Measurements from ENCODE around the gene SWT1.
"Not testable (repeated sequence)": the region's sequence is repeated elsewhere in the genome, so short reads cannot be mapped to it uniquely, and the experiment has no call there.

The SWT1 gene

DNA sequence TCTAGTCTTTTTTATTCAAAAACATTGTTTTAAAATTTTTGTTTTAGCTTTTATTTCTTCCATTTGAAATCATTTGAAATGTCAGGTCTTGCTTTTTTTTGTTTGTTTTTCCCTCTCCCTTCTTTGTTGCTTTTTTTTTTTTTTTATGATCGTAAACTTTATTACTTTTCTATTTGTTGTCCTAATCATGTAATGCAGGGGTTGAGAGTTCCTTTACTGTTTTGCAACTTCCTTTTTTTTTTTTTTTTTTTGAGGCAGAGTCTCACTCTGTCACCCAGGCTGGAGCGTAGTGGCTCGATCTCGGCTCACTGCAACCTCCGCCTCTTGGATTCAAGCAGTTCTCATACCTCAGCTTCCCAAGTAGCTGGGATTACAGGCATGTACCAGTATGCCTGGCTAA, 135.3 kb downstream of the SWT1 start:
- DNase-seq = no peak

DNA sequence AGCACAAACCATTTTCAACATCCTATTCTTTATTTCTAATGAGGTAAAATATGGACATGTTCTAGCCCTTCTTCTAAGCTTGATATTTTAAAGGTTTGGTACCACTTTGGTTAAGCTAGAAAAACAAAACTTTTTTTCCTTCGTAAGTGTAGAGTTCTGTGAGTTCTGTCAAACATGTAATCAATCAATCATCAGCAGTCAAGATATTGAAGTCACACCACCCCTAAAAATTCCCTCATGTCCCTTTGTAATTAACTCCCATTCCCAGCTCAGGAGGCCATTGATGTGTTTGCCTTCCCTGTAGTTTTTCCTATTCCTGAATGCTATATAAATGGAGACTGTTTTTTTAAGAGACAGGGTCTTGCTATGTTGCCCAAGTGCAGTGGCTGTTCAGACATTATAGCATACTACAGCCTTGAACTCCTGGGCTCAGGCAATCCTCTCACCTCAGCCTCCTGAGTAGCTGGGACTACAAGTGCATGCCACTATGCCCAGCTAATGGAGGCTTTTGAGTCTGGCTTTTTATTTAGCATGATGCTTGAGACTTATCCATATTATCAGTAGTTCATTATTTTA, 137.1 kb downstream of the SWT1 start:
- DNase-seq = no peak

DNA sequence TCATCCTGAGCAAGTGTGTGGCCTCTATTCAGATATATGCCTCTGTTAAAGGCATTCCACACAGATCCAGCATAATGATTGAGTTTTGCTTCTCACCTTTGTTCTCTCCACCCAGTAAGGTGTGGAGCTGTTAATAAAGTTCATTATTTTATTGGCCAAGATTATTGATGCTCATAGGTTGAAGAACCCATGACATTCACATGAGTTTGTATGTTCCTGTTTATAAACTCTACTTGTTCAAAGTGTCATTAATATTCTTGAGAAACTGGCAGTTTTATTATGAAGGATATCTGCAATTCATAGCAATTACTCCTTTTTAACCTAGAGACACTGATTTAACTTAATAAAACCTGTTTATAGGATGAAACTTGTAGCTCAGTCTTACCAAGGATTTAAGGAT, 138.1 kb downstream of the SWT1 start:
- no peak for DNase-seq

DNA sequence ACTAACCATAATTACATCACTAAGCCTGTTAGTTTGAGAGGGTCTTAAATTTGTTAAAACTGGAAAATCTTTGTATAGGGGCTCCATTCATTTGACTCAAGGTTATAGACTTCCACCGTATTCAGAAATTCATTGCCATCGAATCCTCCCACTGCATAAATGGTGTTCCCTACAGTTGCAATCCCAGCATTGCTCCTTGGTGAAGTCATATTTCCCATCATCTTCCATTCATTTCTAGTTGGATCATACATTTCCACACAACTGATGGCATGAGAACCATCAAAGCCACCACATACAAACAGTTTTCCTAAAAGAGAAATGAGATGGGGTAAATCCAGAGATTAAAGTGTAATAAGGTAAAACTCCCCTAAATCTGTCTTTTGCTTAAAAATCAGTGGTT, 141.0 kb downstream of the SWT1 start:
- no peak for DNase-seq

DNA sequence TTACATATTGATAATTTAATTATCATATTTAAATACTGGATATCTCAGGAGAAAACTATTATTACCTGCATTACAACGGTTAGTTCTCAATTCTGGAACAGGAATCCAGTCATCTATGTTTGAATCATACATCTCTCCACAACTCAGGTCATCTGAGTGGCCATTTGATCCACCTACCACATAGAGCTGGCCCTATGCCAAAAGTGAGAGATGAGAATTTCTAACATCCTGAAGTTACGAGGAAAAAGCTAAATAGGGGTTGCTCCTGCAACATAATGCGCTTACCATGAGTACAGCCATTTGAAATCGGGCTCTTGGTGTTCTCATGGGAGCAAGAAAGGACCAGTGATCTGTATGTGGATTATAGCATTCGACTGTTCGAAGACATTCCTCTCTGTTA, 143.2 kb downstream of the SWT1 start:
- no peak for DNase-seq

DNA sequence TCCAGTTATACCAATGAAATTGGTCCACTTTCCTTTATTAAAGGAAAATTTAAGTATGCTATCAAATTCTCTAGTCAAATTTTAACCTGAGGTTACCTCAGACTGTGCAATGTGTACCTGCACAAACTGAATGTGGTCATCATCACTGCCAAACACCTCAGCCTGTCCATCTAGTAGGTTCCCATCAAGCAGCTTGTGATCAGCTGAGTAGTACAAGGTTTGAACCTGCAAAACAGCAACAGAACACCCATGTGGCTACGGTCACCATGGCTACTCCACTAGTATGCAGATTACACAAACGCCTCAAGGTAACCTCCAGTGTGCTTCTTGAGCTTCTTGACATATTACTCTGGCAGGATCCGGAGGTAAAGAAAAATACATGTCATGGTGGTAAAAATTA, 148.5 kb downstream of the SWT1 start:
- DNase-seq = no peak

DNA sequence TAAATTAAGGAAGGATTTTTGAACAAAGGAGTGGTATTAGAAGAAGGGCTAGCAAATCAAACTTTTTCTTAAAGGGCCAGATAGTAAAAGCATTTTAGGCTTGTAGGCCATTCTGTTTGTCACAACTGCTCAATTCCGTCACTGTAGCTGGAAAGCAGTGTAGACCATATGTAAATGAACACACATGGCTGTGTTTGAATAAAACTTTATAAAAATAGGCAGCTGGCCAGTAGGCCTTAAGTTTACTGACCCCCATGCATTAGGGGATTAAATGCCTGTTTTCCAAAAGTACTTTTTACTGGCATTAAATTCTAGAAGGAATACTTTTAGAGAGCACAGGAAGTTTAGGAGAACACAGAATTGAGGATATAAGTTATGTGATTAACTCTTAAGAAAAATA, 151.2 kb downstream of the SWT1 start:
- no peak for DNase-seq

DNA sequence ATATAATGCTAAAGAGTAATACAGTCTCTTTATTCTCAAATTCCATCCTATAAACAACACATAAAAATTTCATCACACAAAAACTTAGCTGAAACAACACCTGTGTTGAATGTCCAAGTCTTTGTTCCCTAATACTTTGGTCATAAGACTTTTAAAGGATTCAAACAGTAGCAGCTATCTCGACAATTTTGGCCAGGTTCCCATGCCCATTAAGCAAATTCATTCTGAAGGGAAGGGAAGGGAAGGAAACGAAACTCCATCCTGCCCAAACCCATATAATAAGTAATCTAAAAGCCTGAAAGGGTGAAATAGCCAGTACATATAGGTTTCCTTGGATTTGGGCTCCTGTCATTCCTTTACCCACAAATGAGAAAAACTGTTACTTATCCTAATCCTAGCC, 152.6 kb downstream of the SWT1 start:
- no peak for DNase-seq

DNA sequence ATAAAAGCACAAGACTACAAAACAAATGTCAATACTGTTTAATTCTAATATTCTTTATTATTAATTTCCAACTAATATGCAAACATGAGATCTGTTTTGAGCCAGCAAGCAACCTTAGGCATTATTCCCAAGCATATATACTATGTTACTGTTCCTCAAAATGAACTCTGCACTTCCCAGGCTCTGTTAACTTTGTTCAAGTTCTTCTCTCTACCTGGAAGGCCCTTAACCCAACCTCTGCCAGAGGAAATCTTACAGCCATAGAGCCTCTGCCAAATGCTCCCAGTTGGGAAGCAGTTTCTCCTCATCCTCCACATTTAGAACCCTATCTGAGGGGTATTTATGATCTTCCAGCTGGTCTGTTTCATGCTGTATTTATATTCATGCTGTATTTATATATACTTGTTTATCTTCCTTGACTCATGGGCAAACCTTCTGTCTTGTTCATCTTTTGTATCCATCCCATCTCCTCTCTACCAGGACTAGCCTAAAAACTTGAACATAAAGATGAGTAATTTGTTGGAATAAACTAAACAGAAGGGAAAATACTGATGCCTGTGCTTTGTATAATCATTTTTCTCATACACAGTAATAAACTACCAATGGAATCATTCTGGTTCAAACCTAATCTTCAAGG, 154.7 kb downstream of the SWT1 start:
- DNase-seq = no peak

DNA sequence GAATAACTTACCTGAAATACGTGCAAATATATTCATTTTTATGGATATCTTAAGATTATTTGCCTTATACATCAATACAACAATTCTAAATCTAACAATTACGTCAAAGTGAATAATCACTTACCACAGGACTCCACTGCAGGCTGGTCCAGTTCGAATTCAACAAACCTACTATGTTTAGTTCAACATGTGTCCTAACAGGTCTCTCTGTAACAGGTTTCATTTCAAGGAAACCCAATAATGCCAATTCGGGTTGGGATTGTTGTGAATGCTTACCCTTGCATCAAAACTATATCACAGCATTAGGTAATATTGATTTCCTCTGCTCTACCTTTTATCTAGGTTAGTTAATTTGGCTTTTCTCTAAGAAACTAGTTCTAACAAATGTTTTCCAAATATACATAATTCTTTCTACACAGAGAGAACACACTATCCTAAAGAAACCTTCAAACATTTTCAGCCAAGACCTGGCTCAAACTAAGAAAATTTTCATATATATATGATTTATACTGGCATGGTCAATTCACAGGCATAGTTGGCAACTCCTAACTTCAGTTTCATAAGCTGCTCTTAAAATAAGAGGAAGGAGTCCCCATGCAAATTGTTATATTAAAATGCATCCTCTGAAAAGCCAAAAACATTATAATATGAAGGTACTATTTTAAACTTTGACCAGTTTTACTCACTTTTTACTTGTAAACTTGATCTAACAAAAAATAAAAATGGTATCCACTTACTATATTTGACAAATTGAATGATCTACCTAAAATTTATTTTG, 155.6 kb downstream of the SWT1 start:
- DNase-seq = no peak

DNA sequence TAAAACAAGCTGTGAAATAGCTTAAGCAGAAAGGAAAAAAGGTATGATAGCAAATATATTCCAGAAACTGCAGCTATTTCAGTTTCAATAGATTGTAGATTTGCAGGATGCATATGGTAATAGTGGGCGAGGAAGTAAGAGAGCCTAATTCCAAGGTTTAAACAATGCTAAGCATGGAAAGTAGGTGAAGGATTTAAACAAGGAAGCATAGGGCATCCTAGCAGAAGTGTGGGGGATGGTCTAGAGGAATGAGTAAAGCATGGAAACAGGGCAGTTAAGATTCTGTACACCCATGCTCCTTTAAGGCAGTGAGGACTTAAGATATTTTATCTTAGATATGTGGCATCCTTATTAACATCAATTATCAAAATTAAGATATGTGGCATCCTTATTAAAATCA, 157.4 kb downstream of the SWT1 start:
- no peak for DNase-seq

DNA sequence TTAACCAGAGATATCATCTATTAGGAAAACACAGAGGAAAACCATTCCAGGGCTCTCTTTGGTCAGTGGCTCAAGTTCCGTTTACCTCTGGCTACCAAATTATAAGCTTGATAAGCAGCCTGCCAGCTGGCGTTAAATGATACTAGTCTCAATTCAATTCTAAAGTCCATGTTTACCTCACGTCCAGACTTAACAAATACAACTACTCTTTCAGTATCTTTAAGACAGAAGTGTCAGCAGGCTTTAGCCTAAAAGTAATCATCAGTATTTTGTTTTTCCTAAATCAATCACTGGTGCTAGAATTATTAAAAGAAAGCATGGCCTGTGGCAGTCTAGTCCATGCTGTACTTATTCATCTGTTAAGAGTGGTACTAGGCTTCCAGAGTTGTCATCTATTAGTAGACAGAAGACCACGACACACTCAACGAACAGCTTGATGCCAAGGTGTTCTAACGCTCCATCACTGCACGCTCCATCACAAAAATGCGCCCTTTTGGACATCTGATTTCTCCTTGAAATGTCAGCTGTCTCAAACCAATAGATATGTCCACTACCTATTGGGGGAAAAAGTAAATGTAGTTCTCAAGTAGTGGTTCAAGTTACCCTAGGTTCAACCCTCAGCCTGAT, 158.6 kb downstream of the SWT1 start:
- no peak for DNase-seq

DNA sequence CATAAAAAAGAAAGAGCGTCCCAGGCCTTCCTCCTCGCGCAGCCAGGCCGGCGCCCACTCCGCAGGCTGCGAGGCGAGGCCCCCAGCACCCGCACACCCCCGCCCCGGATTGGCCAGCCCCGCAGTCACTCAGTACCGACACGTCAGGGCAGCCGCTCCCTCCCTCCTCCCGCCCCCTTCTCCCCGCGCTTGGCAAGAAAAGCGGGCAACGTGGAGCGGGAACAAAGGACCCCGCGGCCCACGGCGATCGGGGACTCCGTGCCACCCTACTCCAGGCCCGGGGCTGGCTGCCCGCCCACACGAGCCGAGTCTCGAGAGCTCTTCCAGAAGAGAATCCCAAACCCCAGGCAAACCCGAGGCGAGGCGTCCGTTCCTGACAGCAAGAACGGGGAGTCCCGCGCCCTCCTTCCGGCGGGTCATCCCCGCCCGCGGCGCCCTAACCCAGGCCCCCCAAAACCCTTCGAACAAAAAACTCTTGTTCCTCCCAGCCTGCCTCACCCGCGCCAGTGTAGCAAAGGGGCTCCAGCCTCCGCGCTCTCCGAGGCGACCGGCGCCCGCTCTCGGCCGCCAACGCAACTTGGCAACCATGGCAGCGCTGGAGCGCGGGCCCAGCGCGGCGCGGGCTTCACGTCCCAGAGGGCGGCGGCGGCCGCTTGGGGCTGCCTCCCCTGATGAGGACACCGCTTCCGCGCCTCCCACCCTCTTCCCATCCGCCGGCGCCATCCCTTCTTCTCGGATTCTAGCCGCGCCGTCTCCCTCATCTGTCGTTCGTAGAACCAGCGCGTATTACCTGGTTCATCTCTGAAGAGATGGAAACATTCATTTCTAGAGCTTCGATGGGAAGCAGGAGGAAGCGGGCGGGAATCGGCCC, 159.4 kb downstream of the SWT1 start:
- DNase-seq = peak; percentile 69 to 89

DNA sequence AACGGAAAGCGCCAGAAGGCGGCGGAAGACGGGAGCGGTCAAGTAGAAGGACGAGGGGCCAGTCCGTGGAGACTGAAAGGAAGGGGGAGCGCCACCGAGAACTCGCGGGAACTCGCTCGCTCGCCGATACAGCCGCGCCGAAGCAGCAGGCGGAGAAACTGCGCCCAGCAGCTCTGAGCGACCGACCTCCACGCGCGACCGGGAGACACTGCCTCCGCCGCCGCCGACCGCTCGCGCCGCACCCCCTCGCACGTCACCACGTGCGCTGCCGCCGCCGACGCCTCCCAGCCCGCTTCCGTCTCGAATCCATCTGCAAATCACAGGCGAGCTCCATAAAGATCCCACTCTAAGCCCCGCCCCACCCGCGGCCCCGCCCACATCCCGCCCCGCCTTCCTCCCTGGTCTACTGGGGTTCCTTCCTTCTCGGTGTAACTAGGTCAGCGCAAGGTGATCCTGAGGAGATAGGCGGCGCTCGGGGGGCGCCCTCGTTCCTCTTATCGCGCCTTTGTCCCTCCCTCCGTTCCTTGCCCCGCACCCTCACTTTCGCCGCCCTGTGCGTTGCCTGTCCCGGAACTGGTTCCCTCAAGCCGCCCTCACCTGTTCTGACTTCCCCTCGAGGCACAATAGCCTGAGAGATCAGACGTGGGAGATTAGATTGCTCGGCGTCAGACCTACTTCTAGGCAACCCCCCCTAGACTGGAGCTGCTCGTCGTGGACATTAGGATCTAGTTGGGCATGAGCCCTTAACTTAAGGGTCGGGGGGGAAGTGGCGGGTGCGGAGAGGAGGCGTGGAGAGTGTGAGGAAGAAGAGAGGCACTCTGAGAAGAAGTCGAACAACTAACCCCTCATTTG, 160.3 kb downstream of the SWT1 start, which contains the start of gene IVNS1ABP:
TSS of gene IVNS1ABP (minus strand) at position 210 of the 852 bp plus-strand sequence. CDS start 7,750 bp downstream, outside the sequence.
- peak; percentile 82 to 90 for DNase-seq

DNA sequence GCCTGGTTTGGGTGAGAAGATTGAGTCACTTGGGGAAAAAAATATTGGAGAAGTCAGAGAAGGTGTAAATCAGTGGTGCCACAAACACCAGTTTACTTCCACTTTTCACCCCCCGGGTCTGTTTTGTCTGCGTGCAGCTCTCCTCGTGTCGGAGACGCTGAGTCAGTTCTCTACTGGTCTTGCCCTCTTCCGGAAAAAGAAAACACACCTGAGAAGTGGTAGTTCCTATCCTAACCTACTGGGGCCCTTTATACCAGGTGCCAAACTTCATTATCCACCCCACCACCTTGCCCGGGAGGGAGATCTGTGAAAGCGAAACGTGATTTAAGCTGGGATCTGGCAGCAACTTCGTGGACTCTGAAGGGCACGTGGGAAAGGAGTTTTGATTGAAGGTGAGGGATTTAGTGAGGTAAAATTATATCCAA, 160.9 kb downstream of the SWT1 start:
- DNase-seq = peak; percentile 5 to 23

DNA sequence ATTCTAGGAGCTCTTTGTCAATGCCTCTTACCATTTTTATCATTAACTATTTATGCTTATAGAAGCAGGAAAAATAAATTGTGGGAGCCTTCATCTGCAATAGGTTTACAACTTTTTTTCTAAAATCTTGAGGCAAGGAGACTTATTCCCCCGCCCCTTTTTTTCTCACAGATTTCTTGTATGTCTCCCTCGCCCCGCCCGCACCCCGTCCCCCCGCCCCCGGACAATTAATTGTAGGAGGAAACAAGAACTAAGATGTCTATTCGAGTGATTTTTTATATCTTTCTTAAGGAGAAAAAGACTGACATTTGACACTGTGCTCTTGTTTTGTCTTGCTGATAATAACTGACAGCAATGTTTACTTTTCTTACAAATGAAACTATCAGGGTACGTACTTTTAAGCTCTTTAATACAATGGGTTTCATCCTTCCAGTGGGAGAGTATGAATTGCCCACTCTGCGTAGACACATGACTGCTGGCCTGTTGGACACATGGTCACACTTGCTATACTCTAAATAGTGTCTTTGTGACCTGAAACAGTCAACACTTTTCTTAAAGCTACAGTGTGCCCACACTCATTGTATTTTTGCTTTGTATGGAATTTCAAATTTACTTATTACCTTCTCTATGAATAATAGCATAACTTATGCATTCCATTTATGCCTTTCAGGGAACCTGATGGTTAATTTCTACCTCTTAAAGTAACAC, 161.6 kb downstream of the SWT1 start:
- DNase-seq = no peak

DNA sequence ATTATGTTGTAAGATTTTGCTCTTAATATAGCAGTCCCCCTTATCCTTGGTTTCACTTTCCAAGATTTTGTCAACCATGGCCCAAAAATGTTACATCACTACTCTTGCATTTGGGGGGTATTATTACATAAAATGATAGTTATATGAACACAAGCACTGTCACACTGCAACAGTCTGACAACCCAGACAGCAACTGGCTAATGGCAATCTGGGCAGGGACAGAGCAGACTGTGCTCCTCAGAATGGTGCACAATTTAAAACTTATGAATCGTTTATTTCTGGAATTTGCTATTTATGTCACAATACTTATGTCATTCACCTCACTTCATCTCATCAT, 162.1 kb downstream of the SWT1 start:
- DNase-seq = no peak

DNA sequence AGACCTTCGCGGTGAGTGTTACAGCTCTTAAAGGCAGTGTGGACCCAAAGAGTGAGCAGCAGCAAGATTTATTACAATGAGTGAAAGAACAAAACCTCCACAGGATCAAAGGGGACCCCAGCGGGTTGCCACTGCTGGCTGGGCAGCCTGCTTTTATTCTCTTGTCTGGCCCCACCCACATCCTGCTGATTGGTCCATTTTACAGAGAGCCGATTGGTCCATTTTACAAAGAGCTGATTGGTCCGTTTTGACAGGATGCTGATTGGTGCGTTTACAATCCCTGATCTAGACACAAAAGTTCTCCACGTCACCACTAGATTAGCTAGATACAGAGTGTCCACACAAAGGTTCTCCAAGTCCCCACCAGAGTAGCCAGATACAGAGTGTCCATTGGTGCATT, 164.1 kb downstream of the SWT1 start:
- DNase-seq = not testable (repeated sequence)

DNA sequence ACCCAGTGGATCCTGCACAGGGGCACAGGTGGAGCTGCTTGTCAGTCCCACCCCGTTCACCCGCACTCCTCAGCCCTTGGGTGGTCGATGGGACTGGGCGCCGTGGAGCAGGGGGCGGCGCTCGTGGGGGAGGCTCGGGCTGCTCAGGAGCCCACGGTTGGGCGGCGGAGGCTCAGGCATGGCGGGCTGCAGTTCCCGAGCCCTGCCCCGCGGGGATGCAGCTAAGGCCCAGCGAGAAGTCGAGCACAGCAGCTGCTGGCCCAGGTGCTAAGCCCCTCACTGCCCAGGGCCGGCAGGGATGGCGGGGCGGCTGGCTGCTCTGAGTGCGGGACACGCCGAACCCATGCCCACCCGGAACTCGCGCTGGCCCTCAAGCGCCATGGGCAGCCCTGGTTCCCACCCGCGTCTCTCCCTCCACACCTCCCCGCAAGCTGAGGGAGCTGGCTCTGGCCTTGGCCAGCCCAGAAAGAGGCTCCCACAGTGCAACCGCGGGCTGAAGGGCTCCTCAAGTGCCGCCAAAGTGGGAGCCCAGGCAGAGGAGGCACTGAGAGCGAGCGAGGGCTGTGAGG, 164.8 kb downstream of the SWT1 start:
- DNase-seq = not testable (repeated sequence)

DNA sequence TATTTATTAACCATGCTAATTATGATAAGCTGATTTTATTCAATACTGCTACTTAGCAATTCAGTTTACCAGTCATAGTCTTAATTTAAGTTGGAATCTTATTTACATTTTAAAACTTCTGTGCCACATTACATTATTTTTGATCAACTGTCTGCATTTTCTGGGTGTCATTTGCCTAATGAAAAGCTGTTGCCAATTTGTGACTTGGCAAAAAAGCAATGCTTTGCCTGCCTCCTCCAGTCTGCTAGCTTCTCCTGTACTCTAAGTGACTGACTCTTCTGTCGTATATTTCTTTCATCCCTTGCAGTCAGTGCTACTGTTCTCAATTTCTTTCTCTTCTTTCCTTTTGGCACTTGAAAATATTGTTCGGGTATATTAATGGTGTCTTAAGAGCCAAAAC, 165.7 kb downstream of the SWT1 start:
- DNase-seq = no peak

DNA sequence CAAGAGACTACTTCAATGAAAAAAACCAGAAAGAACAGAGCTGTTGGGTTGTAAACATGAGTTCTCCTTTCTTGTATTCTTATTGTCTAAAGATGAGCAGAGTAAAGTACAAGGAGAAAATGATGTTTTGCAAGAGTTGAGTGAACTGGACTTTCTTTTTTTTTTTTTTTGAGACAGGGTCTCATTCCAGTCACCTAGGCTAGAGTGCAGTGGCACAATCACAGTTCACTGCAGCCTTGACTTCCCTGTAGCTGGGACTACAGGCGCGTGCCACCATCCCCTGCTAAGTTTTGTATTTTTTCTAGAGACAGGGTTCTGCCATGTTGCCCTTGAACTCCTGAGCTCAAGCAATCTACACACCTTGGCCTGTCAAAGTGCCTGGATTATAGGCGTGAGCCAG, 167.2 kb downstream of the SWT1 start:
- no peak for DNase-seq
